NT2/D1 (cell line): Measurements from ENCODE around the gene PCGF1.

Experiments
- YY1 ChIP-seq: IDR thresholded peaks from 2 replicates; pipeline ENCODE4 v1.6.1; 2011; ENCODE audit not compliant: insufficient read length, insufficient read depth
- ZNF274 ChIP-seq: IDR thresholded peaks from 2 replicates; pipeline ENCODE4 v1.6.1; 2011; ENCODE audit warnings: mild to moderate bottlenecking, low read depth, low read length

DNA sequence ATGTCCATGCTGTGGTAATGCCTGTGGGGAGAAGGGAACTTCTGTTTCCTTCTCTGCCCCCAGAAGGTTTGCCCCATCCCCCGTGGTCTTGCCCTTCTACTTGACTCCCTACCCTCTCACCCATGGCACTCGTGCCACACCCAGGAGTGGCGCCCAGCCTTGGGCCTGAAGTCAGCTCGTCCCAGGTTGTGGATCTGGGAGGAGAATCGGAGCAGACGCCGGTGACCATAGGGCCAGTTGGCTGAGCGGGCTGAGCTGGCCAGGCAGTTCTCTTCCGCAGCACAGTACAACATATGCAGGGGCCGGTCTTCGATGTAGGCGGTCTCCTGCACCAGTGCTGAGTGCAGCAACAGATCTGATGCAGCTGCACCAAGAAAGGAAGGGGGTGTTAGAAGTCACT, 26.9 kb upstream of the PCGF1 start:
- no peak for TF ChIP-seq ZNF274
- no peak for TF ChIP-seq YY1
